ENCODE data around the gene HERC5.

DNA sequence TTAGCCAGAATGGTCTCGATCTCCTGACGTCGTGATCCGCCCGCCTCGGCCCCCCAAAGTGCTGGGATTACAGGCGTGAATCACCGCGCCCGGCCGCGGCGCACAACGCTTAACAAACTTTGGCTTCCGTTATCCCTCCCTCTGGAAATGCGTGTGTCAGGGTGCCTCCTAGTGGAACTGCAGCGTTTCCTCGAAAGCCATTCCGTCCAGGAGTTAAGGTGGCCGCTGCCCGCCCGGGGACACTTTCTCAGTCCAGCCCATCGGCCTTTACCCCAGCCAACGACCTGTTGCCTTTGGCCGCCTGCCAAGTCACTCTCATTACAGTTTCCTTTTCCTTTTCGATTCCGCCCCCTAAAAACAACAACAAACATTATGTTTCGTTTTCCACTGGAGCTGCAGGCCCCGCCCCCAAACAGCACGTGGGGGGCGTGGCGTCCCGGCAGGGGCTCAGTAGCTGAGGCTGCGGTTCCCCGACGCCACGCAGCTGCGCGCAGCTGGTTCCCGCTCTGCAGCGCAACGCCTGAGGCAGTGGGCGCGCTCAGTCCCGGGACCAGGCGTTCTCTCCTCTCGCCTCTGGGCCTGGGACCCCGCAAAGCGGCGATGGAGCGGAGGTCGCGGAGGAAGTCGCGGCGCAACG, at the start of gene HERC5:
- TF ChIP-seq CTCF (IDR thresholded peaks at IDR 0.05) (peak; percentile 56 to 74 (median 71)), POLR2A (IDR thresholded peaks at IDR 0.05) (peak; percentile 66)
